Measurements from ENCODE around the gene RUNX1.

Gene RUNX1

GRCh38 chr21:35024071-35024420 lies 25.1 kb downstream of the RUNX1 start:
- ATAC-seq, result no peak
- TF ChIP-seq BACH2 (CRISPR knock-in tag; IDR thresholded peaks at IDR 0.05; ENCODE audit: borderline replicate concordance) (no peak), PPARA (CRISPR knock-in tag; IDR thresholded peaks at IDR 0.05; ENCODE audit: borderline replicate concordance) (no peak), OSR1 (CRISPR knock-in tag; IDR thresholded peaks at IDR 0.05) (no peak), ZFP30 (CRISPR knock-in tag; IDR thresholded peaks at IDR 0.05) (no peak), SNAI2 (CRISPR knock-in tag; IDR thresholded peaks at IDR 0.05) (no peak), GLIS3 (CRISPR knock-in tag; IDR thresholded peaks at IDR 0.05) (no peak), CSDC2 (CRISPR knock-in tag; IDR thresholded peaks at IDR 0.05) (no peak), ZC3H10 (CRISPR knock-in tag; IDR thresholded peaks at IDR 0.05) (no peak), RARB (CRISPR knock-in tag; IDR thresholded peaks at IDR 0.05) (no peak), ARNTL (CRISPR knock-in tag; IDR thresholded peaks at IDR 0.05; ENCODE audit: borderline replicate concordance, low read depth) (no peak), ISL1 (CRISPR knock-in tag; IDR thresholded peaks at IDR 0.05) (no peak), ZNF8 (CRISPR knock-in tag; IDR thresholded peaks at IDR 0.05) (no peak)
- TF ChIP-seq, protein P1, sequence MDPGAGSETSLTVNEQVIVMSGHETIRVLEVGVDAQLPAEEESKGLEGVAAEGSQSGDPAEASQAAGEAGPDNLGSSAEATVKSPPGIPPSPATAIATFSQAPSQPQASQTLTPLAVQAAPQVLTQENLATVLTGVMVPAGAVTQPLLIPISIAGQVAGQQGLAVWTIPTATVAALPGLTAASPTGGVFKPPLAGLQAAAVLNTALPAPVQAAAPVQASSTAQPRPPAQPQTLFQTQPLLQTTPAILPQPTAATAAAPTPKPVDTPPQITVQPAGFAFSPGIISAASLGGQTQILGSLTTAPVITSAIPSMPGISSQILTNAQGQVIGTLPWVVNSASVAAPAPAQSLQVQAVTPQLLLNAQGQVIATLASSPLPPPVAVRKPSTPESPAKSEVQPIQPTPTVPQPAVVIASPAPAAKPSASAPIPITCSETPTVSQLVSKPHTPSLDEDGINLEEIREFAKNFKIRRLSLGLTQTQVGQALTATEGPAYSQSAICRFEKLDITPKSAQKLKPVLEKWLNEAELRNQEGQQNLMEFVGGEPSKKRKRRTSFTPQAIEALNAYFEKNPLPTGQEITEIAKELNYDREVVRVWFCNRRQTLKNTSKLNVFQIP (CRISPR knock-in tag; IDR thresholded peaks at IDR 0.05; ENCODE audit: borderline replicate concordance, low read depth), result no peak
- TF ChIP-seq, protein P2, sequence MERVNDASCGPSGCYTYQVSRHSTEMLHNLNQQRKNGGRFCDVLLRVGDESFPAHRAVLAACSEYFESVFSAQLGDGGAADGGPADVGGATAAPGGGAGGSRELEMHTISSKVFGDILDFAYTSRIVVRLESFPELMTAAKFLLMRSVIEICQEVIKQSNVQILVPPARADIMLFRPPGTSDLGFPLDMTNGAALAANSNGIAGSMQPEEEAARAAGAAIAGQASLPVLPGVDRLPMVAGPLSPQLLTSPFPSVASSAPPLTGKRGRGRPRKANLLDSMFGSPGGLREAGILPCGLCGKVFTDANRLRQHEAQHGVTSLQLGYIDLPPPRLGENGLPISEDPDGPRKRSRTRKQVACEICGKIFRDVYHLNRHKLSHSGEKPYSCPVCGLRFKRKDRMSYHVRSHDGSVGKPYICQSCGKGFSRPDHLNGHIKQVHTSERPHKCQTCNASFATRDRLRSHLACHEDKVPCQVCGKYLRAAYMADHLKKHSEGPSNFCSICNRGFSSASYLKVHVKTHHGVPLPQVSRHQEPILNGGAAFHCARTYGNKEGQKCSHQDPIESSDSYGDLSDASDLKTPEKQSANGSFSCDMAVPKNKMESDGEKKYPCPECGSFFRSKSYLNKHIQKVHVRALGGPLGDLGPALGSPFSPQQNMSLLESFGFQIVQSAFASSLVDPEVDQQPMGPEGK (CRISPR knock-in tag; IDR thresholded peaks at IDR 0.05; ENCODE audit: borderline replicate concordance), result no peak
- TF ChIP-seq, protein P3, sequence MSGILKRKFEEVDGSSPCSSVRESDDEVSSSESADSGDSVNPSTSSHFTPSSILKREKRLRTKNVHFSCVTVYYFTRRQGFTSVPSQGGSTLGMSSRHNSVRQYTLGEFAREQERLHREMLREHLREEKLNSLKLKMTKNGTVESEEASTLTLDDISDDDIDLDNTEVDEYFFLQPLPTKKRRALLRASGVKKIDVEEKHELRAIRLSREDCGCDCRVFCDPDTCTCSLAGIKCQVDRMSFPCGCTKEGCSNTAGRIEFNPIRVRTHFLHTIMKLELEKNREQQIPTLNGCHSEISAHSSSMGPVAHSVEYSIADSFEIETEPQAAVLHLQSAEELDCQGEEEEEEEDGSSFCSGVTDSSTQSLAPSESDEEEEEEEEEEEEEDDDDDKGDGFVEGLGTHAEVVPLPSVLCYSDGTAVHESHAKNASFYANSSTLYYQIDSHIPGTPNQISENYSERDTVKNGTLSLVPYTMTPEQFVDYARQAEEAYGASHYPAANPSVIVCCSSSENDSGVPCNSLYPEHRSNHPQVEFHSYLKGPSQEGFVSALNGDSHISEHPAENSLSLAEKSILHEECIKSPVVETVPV (CRISPR knock-in tag; IDR thresholded peaks at IDR 0.05), result no peak

DNA sequence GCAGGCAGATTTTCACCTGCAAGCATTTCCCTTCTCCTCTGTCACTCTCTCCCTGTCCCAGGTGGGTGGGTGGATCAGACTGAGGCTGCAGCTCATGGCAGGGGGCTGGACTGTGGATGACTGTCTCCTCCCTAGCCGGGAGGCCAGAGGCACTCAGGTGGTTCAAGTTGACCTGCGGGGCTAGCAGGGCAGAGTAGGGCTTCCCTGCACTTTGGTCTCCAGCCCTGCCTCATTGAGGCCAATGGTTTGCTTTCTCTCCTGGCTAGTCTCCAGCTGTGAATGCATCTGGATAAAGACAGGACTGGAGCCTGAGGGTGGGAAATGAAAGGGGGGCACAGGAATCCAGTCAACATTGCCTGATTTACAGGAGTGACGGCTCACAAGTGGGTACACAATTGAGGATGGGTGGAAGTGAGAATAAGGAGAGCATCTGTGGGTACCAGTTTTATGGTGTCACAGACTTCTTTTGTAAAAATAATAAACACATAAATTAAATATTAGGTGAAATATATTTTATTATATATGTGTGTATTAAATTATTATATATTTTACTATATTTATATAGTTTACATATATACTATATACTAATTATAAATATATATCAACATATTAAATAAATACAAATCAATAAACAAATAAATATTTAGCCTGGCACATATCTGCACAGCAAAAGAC lies 25.6 kb downstream of the RUNX1 start:
- no peak for ATAC-seq
- no peak for TF ChIP-seq ZFP3 (CRISPR knock-in tag; IDR thresholded peaks at IDR 0.05)
- TF ChIP-seq, protein P1 (CRISPR knock-in tag; IDR thresholded peaks at IDR 0.05; ENCODE audit: borderline replicate concordance, low read depth), result no peak
- TF ChIP-seq SNAI2 (CRISPR knock-in tag; IDR thresholded peaks at IDR 0.05), result no peak
- TF ChIP-seq PPARA (CRISPR knock-in tag; IDR thresholded peaks at IDR 0.05; ENCODE audit: borderline replicate concordance), result no peak
- no peak for TF ChIP-seq BACH2 (CRISPR knock-in tag; IDR thresholded peaks at IDR 0.05; ENCODE audit: borderline replicate concordance)
- TF ChIP-seq, protein P3 (CRISPR knock-in tag; IDR thresholded peaks at IDR 0.05), result no peak
- TF ChIP-seq TSHZ2 (CRISPR knock-in tag; IDR thresholded peaks at IDR 0.05), result no peak
- TF ChIP-seq RARB (CRISPR knock-in tag; IDR thresholded peaks at IDR 0.05), result no peak
- no peak for TF ChIP-seq OSR1 (CRISPR knock-in tag; IDR thresholded peaks at IDR 0.05)

DNA sequence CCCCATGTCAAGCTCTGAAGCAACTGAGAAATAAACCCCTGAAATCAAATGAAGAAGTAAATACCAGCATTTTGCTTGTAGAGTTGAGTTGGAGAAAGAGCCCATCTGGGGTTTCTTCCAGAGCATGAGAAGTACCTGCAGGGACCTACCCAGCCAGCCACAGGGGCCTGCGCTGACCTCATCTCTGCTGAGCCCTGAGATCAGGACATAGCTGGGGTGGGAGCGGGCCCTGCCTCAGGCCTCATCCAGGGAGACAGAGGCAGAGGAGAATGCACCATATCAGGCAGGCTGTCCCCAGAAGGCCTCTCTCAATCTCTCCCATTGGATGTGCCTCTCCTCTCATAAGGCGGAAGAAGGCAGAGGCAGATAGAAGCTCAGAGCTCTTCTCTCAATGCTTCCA lies 27.6 kb downstream of the RUNX1 start:
- no peak for ATAC-seq
- TF ChIP-seq TSHZ2 (CRISPR knock-in tag; IDR thresholded peaks at IDR 0.05) (no peak), ARNTL (CRISPR knock-in tag; IDR thresholded peaks at IDR 0.05; ENCODE audit: borderline replicate concordance, low read depth) (no peak), CREB5 (CRISPR knock-in tag; IDR thresholded peaks at IDR 0.05; ENCODE audit: low read depth) (no peak), SNAI2 (CRISPR knock-in tag; IDR thresholded peaks at IDR 0.05) (no peak), ZNF70 (CRISPR knock-in tag; IDR thresholded peaks at IDR 0.05) (no peak)

Data from SK-N-SH treated with all-trans-retinoic acid at 6 μM for 48 hours (cell line).